GM21360 (cell line): Measurements from ENCODE around the gene BCKDHB.
"Not testable (repeated sequence)": the region's sequence is repeated elsewhere in the genome, so short reads cannot be mapped to it uniquely, and the experiment has no call there.

Experiments used
- ATAC-seq: cut with Tn5 transposase; IDR thresholded peaks from one replicate; pipeline ENCODE4 v1.9.1; 2021; ENCODE audit warnings: mild to moderate bottlenecking, moderate library complexity; ENCODE audit not compliant: unreplicated experiment

BCKDHB gene

DNA sequence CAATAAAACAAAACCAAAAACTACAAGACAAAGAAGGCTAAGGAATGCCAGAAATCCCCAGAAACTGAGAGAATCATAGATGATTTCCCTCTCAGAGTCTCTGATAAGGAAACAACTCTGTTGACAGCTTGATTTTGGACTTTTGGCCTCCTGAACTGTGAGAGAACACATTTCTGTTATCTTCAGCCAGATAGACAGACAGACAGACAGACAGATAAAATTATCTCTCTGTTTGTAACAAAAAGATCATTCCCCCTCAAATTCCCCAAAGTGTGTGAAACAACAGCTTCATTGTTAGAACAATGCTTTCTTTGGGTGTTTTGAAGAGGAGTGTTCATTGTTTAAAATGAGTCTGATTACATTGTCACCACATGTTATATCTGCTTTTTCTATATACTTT, 148.2 kb downstream of the BCKDHB start:
- no peak for ATAC-seq

DNA sequence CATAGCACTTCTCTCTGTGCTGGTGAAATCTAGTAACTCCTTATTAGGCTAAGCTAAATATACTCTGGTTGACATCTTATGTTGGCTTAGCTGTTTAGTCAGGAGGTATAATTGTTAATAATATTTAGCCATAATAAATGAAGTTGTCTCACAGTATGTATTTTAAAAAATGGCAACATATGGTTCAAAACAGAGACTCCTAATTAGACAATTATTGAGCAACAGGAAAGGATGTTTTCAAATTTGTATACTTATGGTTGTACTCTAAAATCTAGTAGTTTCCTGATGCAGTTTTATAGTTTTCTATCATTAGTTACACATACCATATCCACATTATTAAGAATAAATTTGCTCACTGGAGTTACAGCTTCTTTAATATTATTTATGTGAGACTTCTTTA, 150.2 kb downstream of the BCKDHB start:
- ATAC-seq, result no peak

DNA sequence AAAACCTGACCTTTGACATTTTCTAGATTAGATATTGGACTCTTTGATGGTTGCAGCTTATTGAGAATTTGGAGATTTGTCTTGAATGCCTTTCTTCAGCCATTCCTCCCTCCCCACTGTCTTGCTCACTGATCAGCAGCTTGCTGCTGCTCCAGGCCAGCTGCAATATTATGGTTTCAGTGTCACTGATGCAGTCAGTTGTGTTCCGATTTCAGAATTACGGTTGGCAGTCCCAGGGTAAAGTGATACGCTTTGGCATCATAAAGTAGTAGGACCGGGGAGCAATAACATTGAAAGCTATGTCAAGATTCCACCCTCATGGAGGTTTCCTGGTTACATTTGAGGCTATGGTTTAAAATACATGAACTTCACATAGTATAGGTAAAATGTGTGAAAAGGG, 152.6 kb downstream of the BCKDHB start:
- ATAC-seq, result no peak

DNA sequence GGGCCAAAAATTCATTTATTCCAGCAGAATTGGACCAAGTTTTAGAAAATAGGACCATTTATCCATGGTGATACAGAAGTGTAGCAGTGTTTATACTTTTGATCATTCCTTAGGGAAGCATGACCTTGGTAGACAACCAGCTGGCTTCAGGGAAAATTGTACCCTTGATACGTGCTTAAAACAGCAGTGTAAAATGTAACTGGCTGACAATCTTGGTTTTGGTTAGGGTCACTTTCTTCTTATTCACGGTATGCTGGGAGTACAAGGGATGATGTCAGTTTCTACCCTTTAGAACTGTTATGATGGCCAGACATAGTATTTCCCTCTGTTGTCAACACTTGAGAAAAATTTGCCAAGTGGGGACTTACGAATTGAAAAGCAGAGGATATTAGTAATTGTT, 157.1 kb downstream of the BCKDHB start:
- ATAC-seq, result no peak

DNA sequence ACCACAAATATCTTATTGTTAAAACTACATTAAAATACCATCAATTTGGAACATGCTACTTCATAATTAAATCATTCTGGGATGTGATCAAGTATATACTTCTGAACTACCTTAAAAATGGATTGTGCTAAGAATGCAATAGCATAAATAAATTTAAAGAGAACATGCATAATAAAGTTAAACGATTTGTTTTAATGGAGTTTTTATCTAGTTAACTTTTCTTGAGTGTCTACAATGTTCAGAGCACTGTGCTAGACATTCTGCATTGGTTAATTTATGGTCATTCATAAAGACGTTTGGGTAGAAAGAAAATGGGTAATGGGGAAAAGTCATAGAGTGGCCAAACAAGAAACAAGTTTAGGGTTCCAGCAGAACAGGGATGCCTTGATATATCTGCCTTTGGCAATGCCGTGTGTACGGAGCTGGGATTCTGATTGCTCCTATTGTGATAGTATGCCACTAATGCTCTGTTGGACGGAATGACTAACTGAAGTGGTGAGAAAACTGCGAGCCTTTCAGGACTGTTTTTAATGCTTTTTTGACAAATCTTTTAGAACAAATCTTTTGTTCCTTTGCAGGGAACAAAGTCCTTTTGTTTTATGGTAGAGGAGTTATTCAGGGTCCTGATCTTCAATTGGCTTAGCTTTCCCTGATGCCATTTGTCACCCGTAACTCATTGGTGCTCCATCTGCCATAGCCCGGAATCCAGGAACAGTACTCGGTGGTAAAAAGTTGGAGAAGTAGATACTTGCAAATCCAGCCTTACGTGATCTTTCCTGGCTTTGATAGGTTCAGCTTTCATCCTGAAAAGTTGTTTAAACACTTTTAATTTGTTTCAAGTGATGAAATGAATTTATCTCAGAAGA, 162.6 kb downstream of the BCKDHB start:
- ATAC-seq, result no peak

DNA sequence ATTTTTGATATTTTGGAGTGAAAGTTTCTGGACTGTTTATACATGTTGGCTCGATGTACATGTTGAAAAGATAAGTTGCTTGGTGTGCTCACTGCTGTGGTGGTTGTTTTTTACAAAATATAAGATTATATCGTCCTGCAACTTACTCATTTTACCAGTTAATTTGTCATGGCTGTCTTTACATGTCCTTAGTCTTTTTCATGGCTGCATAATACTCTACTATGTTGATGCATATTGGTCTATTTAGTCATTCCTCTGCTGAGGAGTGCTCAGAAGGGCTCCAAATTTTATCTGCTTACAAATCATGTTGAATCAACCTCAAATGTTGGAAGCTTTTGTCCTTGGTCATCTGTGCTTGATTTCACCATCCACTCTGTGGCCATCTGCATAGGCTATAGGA, 164.6 kb downstream of the BCKDHB start:
- no peak for ATAC-seq

DNA sequence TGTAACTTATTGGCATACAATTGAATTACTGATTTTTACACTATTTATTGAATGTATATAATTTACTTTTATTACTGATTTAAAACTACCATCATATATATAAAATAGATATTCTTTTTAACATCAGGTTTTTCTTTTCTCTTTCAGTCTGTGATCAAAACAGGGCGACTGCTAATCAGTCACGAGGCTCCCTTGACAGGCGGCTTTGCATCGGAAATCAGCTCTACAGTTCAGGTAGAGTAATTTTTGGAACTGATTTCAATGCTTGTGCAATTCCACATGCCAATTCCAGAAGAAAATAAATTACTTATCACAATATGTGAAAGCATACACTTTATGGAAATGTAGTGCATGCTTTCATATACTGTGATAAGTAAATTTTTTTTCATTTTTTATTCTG, 166.5 kb downstream of the BCKDHB start:
- ATAC-seq, result no peak

DNA sequence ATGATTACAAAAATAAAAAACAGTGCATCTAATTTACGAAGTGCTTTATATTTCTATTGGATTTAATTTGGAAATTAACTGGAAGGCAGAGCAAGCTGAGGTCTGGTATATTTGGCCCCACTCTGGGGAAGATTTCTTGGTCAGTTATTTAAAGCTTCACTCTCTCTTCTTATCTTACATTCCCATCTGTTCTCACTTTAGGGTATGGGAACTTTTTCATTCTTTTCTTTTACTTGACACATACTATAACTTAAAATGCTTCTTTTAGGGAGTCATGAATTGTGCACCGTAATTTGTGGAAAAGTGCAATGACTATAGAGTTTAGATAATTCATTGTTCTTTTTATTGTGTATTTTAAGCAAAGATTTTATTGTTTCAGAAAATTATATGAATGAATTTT, 170.4 kb downstream of the BCKDHB start:
- no peak for ATAC-seq

DNA sequence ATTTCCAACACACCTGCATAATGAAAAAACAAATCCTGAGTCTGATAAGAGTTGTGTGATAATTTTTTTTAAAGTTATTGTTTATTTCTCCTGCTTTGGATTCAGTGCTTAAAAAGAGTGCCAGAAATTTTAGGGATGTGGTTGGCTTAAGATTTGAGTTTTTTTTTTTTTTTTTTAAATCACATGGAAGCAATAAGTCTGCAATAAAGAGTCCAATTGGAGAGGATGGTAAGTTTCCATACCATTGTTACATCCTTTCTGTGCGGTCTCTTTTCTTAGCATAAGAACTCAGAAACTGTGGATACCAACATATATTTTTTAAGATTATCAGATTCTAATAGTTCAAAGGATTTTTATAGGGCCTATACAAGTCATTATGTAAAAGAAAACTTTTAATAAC, 171.0 kb downstream of the BCKDHB start:
- no peak for ATAC-seq

DNA sequence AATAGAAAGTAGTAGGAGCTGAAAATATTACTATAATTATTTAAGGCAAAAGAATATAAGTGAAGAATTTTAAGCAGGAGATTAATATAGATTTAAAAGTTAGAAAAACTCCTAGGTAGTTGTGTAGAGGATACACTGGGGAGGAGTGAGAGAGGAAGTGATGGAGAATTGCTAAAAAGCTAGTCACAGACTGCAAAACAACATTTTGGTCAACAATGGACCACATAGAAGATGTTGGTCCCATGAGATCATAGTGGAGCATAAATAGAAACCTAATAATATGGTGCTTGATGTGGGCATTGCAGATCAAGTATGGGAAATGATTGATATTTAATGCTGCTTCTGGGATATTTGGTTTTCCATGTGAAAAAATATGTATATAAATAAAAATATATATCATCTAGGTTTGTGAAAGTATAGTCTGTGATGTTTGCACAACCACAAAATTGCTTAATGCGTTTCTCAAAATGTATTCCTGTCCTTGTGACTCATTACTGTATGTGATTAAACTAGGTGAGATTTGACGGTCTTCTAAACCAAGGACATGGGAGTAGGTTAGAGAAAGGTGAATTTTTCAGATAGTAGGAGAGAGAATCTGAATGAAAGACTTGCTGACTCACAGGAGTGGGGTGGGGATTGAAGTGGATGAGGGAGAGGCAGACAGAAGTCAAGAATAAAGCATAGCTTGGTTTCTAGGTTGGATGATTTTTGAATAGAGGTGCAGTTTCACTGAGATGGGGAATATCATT, 174.0 kb downstream of the BCKDHB start:
- ATAC-seq, result peak; percentile 76

DNA sequence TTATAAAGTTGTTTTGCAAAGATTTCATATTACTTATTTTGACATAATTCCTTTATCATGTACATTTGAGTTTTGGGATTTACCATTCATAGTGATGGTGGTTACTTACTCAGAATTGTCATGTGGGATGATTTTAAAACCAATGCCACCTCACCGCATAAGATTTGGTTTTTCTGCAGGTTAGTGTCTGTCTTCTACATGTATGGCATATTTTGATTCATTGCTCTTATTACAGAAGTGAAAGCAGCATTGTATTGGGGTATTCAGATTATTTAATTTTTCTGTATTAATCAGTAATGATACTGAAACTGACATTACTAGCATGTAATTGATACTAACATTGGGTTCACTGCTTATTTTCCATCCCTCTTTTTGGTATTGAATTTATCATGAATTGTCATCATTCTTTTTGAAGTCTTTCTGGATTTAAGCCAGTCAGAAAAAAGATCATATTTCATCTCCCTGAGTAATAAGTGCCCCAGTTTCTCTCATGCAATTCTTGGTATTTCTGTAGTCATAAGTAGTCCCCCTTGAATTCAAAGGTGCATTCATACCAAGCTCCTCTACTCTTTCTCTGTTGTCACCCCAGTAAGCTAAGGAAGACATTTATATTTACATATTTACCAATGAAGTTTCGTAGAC, 176.6 kb downstream of the BCKDHB start:
- no peak for ATAC-seq

DNA sequence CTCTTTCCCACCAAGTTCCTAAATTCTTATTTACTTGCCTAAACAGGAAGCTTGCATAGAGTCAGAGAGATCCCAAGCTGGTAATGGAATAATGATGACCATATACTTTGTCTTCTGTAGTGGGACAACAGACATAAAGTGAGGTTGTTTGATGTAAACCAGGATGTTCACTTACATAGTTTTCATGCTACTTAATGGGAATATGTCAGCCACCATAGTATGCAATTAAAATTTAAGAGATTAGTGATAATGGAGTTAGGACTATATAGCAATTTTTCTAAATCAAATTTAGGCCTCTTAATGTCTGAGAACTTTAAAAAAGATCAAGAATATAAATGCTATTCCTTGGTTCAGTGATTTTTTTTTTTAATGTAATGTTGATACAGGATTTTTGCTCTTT, 180.6 kb downstream of the BCKDHB start:
- ATAC-seq, result no peak

DNA sequence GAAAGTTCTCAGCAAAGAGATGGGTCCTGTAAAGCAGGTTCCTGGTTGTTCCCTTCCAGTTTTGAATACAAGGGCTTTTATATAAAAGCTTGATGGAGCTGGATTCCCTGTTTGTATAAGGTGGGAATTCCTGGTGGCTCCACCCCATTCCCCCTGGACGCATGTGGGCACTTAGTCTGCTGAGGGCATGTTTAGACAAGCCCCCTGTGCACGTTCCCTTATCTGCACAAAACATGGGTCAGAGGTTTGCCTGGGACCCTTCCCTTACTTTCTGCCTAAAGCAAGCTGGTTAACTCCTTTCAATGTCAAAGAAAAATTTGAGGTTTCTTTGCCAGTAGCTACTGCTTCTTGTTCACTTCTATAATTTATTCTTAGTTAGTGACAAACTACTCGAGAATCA, 181.1 kb downstream of the BCKDHB start:
- ATAC-seq, result no peak

DNA sequence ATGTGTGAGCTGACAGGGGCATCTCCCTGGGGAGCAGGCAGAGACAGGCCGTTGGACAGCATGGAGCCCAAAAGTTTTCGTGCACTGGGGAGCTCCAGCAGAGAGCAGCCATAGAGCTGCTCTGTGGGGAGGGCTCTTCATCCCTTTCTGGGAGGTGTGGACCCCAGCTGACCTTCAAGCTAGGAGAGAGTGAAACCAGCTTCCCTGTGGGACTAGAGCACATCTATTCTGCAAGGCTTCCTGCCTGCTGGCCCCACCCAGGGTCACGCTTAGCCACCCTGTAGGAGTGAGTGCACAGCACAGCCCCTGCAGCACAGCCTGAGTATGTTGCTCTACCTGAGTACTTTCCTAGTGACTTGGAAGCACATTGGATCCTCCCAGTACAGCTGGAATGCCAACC, 183.3 kb downstream of the BCKDHB start:
- no peak for ATAC-seq

DNA sequence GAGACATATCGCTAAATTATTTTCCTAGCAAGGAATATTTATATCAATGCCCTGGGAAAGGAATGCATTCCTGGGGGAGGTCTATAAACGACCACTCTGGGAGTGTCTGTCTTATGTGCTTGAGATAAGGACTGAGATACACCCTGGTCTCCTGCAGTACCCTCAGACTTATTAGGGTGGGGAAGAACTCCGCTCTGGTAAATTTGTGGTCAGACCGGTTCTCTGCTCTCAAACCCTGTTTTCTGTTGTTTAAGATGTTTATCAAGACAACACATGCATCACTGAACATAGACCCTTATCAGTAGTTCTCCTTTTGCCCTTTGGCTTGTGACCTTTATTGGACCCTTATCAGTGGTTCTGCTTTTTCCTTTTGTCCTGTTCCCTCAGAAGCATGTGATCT, 188.1 kb downstream of the BCKDHB start:
- not testable (repeated sequence) for ATAC-seq

DNA sequence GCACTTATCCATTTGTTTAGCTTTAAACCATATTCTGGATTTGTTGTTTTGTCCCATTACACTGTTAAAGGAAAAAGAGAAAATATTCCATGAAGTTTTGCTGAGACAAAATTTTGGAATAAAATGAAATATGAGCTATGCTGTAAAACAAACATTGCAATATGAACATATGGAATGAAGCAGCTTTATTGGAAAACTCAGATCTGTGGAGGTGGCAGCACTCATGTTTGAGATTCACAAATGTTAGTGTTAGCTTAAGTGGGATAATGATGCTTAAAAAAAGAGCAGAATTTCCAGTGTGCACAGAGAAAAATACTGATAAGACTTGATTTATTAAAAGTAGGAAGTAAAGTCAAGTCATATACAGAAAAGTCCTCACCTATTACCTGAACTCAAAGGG, 196.2 kb downstream of the BCKDHB start:
- no peak for ATAC-seq

DNA sequence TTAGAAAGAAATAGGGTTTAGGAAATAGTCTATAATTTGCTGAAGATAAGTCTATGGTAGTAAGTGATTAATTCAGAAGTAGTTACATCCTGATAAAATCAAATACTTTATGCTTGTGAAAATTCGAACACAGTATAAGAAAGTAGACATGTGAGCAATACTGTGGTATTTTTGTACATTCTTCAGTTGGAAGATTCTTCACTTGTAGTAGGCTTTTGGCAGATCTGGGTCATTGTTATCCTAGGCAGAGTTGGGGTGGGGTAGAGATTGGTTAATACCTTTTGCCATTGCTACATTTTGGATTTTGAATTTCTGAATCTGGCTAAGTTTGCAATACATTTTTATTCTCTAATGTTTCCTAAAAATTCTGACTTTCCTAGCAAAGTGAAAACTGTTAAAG, 197.5 kb downstream of the BCKDHB start:
- no peak for ATAC-seq

DNA sequence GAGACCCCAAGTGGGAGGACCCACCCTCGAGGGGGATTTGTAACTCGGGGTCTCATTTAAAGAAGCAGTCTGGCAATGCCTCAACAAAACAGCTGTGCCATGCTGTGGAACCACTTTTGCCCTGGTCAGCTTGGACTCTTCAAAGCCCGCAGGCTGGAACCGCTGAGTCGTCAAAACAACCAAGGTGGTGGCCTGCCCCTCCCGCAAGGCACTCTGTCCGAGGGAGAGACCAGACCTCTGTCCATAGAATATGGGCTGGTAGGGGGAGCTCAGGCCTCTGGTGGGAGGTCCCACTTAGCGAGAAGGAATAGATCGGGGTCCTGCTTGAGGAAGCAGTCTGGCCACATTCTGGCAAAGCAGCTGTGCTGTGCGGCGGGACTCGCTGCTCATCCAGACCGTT, 208.1 kb downstream of the BCKDHB start:
- no peak for ATAC-seq

DNA sequence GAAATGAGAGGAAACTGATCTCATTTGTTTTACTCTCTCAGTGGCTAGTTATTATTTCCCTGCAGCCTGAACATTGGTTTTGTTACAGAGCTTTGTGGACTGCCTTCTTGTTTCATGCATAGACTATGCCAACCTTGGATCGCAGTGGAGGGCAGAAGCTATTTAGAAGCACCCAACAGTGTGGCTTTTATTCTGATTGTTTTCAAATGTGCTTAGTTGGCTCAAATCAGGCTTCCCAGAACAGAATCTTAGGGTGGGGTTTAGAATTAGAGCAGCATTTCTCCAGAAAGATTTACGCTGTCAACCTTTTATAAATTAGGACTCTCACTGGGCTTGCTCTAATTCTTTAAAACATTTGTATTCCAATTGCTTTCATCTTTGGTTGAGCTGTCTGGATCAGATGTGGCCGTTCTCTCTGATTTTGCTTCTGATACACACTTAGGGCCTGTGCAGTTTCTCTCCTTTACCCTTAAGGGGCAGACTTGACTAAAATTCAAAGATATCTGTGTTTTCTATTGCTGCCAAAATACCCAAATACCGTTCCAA, 210.3 kb downstream of the BCKDHB start:
- no peak for ATAC-seq

DNA sequence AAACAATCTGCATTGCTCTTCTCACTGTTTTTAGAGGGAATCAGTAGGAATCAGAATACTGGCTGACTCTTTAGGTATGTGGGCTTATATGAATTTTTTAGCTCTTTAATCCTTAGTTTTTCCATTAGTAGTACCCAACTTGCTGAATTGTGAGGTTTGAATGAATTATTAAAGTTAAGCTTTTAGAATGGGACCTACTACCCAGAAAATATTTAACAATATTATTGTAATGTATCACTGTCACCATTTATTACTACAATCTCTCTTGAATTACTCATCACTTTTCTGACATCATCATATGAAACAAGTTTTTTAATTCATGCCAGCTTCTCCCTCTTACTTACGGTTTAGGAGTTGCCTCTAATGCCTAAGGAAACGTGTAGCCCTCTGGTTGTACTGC, 212.7 kb downstream of the BCKDHB start:
- no peak for ATAC-seq

DNA sequence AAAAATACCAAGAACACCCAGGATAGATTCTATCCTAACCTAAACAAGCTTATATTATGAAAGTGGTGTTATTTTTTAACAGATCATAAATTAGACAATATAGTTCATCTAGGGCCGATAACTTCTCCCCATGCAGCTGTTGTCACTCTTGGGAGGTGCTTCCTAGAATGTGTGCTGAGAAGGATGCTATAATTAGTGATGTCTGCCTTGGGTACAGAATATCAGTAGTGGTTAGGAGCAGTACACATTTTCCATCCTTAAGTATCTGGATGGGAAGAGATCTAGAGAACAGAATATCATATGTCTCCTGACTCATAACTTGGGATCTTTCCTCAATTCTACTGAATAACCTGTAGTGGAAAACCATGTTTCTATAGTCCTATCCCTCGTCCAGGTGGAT, 214.5 kb downstream of the BCKDHB start:
- no peak for ATAC-seq

DNA sequence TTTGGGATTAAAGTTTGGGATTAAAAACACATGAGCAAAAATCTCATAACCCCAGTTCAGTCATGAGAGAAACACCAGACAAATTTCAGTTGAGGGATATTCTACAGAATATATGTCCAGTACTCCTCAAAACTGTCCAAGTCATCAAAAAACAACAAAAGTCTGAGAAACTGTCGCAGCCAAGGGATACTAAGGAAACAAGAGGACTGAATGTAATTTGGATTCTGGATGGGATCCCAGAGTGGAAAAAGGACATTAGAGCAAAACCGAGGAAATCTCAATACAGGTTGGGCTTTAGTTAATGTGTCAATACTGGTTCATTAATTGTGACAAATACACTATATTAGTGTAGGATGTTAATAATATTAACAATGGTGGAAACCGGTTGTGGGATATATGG, 219.3 kb downstream of the BCKDHB start:
- no peak for ATAC-seq
